WI38 (cell line): ENCODE results near the gene LHFPL4.

Source experiments
- H3K4me3 ChIP-seq: 2 replicates; pipeline ENCODE4 v1.5.1; 2011; ENCODE audit warnings: low read depth, mild to moderate bottlenecking, control low read depth, low read length
- TF ChIP-seq, protein P1 (sequence below): IDR thresholded peaks from 2 replicates; pipeline ENCODE4 v1.5.1; 2012; ENCODE audit warnings: low read depth, mild to moderate bottlenecking, control low read depth, low read length

Gene LHFPL4

DNA sequence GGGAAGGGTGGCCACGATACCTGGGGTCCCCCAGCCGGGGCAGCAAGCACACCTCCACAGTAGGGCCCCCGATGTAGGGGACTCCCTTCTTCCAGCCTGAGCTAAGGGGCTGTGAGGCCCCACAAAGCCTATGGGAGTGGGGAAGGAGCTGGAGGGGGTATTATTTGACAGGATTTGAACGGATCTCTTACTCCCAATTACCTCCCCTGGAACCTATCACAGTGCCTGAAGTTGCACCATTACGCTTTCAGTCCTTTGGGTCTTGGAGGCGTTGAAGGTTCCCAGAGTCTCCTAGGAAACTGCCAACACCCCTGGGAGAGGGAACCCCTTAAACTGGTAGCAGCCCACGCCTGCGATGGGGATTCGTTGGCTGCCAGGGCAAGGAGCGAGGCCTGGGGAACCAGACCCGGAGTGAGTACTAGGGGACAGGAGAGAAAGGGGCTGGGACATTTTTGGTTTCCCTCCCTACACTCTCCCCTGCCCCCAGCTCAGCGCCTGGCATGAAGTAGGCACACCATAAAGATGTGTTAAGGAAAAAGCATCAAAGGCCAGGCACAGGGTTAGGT, 409 bp upstream of the LHFPL4 start:
- TF ChIP-seq, protein P1, sequence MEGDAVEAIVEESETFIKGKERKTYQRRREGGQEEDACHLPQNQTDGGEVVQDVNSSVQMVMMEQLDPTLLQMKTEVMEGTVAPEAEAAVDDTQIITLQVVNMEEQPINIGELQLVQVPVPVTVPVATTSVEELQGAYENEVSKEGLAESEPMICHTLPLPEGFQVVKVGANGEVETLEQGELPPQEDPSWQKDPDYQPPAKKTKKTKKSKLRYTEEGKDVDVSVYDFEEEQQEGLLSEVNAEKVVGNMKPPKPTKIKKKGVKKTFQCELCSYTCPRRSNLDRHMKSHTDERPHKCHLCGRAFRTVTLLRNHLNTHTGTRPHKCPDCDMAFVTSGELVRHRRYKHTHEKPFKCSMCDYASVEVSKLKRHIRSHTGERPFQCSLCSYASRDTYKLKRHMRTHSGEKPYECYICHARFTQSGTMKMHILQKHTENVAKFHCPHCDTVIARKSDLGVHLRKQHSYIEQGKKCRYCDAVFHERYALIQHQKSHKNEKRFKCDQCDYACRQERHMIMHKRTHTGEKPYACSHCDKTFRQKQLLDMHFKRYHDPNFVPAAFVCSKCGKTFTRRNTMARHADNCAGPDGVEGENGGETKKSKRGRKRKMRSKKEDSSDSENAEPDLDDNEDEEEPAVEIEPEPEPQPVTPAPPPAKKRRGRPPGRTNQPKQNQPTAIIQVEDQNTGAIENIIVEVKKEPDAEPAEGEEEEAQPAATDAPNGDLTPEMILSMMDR = no peak
- no peak overlapping the region for H3K4me3 ChIP-seq

DNA sequence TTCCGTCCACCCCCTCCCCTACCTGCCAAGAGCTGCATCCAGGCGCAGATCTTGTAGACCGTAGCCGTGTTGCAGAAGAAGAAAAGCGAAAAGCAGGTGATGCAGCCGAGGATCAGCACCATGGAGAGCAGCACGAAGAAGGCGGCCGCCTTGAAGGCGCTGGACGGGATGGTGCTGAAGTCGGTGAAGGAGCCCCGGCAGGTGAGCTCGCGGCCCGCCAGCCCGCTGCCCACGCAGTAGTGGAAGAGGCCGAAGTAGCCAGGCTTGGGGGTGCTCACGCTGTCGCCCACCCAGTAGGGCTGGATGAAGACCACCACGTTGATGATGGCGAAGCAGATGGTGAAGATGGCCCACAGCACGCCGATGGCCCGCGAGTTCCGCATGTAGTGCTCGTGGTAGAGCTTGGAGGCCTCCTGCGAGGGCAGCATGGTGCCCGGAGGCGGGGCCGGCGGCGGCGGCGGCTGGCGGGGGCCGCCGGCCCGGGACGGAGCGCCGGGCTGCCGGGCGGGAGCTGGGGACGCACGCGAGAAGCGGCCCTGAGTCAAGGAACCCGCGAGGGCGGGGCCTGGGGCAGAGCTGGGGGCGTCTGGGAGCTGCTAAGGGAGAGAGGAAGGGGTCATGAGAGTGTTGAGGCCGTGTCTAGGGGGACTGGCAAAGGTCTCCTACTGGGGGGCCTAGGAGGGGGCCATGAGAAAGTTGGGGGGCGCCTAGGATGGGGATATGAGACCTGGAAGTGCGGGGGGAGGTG, 1.2 kb downstream of the LHFPL4 start:
- no peak overlapping the region for H3K4me3 ChIP-seq
- TF ChIP-seq, protein P1 = no peak

DNA sequence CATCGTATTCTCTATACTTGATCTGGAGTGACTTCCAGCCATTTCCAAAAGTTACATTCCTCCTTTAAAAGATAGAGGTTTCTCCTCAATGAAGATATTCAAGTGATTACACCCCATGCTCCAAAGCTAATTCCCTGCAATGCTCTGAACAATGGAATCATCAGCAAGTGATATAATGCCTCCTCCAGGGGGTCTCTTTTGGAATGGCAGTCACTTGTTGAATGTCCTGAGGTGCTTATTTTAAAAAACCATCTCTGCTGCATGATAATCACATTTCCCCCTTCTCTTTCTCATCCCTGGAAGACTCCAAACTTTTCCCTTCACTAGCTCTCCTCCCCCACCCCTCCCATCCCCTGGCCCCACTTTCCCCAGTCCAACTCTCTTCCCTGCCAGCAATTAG, 2.6 kb downstream of the LHFPL4 start:
- H3K4me3 ChIP-seq = no peak overlapping the region

DNA sequence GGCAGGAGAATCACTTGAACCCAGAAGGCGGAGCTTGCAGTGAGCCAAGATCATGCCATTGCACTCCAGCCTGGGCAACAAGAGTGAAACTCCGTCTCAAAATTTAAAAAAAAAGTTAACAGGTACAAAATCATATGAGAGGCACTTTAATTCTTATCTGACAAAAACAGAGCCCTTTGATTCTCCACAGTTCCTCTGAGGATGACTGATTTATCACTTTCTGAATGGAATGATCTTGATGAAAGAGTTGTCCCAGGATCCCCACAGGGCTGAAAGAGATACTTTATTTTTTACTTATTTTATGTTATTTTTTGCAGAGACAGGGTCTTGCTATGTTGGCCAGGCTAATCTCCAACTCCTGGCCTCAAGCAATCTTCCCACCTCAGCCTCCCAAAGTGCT, 4.0 kb downstream of the LHFPL4 start:
- TF ChIP-seq, protein P1 = no peak
- no peak overlapping the region for H3K4me3 ChIP-seq

More for the DNA sequence above, 2.6 kb downstream of the LHFPL4 start:
- TF ChIP-seq, protein P1 = no peak

DNA sequence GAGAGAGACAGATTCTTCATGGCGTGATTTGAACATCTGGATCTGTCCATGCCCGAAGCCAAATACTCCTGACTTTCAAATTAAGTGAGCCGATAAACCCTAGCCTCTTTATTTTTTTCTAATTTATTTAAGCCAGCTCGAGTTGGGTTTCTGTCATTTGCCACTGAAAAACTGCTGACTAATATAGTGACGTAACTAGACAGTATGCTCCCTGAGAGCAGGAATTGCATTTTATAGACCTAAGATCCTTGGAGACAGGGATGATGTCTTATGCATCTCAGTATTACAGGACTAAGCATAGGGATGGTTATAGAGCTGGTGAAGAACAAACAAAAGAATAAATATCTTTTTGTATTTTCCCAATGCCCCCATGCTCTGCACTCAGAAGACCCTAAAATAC, 4.6 kb downstream of the LHFPL4 start:
- no peak overlapping the region for H3K4me3 ChIP-seq
- TF ChIP-seq, protein P1 = no peak

DNA sequence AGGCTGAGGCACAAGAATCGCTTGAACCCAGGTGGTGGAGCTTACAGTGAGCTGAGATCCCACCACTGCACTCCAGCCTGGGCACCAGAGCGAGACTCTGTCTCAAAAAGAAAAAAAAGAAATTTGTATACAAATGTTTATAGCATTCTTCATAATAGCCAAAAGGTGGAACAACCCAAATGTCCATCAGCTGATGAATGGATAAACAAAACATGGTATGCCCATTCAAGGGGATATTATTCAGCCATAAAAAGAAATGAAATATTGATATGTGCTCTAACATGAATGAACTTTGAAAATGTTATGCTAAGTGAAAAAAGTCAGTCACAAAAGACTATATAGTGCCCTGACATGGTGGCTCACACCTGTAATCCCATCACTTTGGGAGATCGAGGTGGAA, 11.4 kb downstream of the LHFPL4 start:
- no peak overlapping the region for H3K4me3 ChIP-seq
- TF ChIP-seq, protein P1 = no peak

DNA sequence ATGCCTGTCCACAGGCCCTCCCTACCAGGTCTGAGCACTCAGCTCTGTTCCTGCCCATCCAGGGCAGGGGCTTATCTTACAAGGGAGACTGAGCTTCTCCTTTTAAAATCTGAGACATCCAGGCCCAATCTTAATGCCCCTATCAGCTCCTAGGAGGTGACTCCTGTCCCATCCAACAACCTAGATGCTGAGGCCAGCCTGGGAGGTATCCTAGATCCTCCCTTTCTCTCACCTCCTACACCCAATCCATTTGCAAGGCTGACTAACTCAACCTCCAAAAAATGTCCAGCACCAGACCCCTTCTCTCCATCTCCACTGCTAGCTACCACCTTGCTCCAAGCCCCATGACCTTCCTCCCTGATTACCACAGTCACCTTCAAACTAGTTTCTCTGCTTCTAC, 17.4 kb downstream of the LHFPL4 start:
- no peak overlapping the region for H3K4me3 ChIP-seq
- TF ChIP-seq, protein P1 = no peak
